Measurements from ENCODE around the gene NPAS2. TPM values are rescaled to one million over a fixed set of nuclear protein-coding genes. Genes with fewer than 3 reads are reported as not detected.

NPAS2 gene
- polyA plus RNA-seq, 1 of the 3 experiments (the other 2 are of a cell fraction) = 58.5 TPM

GRCh38 chr2:100889286-100889685, 69.3 kb downstream of the NPAS2 start:
- H3K79me2 ChIP-seq (ENCODE audit: insufficient read depth) = peaks cover 5% of the 10 kb centered on the region; the same call in 1 of the 2 replicates
- H3K4me1 ChIP-seq (ENCODE audit: control insufficient read depth in 1 of 2, insufficient read depth in 2 of 2, low read depth in 1 of 2, low read length in 1 of 2) = peaks cover 0 to 36% of the 10 kb centered on the region in 2 experiments; a peak in 2 of 4 replicates
- H3K9ac ChIP-seq = no peak overlapping the region
- H3K27ac ChIP-seq (ENCODE audit: low read depth in 2 of 2, low read length in 1 of 2) = no peak overlapping the region
- 75% methylated on average over 6 of the region's 6 CpGs for WGBS (ENCODE audit: low lambda C conversion rate)
- H3K36me3 ChIP-seq (replicated peaks in 1 of 2; ENCODE audit: control insufficient read depth in 1 of 2, insufficient read depth in 2 of 2, low read length in 1 of 2) = peaks cover 5 to 7% of the 10 kb centered on the region in 2 experiments
- H3F3A ChIP-seq (replicated peaks; ENCODE audit: insufficient read depth) = peaks cover 13% of the 10 kb centered on the region
- H4K20me1 ChIP-seq (ENCODE audit: insufficient read depth) = no peaks in the 10 kb centered on the region
- ChIA-PET POLR2A (no interaction called here), CTCF (no interaction called here)
- H3K4me3 ChIP-seq (ENCODE audit: low read depth in 2 of 2, low read length in 1 of 2) = no peak overlapping the region
- H3K4me2 ChIP-seq = no peak overlapping the region
- H3K27me3 ChIP-seq (ENCODE audit: insufficient read depth) = no peaks in the 10 kb centered on the region
- TF ChIP-seq CTCF (IDR thresholded peaks at IDR 0.05) = no peak
- no peak for TF ChIP-seq RFX5 (IDR thresholded peaks at IDR 0.05; ENCODE audit: low read length)
- no peak overlapping the region for H2AFZ ChIP-seq (ENCODE audit: low read depth)
- no peak for DNase-seq
- no peaks in the 10 kb centered on the region for H3K9me2 ChIP-seq
- no peaks in the 10 kb centered on the region for H3K9me3 ChIP-seq

- H3K36me3 ChIP-seq (replicated peaks in 1 of 2; ENCODE audit: control insufficient read depth in 1 of 2, insufficient read depth in 2 of 2, low read length in 1 of 2) = peaks cover 4 to 5% of the 10 kb centered on the region in 2 experiments
- H3K9ac ChIP-seq = peak overlapping the region; percentile 22; the same call in 1 of the 2 replicates
- ChIA-PET CTCF (interaction anchor here (0.6 to 1.1 kb wide), 2 partner anchors 14 to 629 kb away, joined by 3 to 4 read pairs; no protein-coding TSS in a partner anchor), POLR2A (no interaction called here)
- peak overlapping the region; percentile 39; the same call in 1 of the 2 replicates for H3K4me2 ChIP-seq
- TF ChIP-seq MAX (IDR thresholded peaks at IDR 0.05; ENCODE audit: low read depth) (no peak), YY1 (IDR thresholded peaks at IDR 0.05; ENCODE audit: low read depth) (0 out of 2 replicates have a peak, but pooled peaks have one; percentile 25), EP300 (IDR thresholded peaks at IDR 0.05; ENCODE audit: borderline replicate concordance in 1 of 2, low read depth in 1 of 2, low read length in 1 of 2) (no peak), PBX3 (IDR thresholded peaks at IDR 0.05) (peak; percentile 82), FOSL2 (IDR thresholded peaks at IDR 0.05; ENCODE audit: borderline replicate concordance, low read depth) (peak; percentile 31), JUND (IDR thresholded peaks at IDR 0.05) (peak; percentile 55), RXRA (IDR thresholded peaks at IDR 0.05; ENCODE audit: borderline replicate concordance, low read depth) (peak; percentile 16; the same call in 1 of the 2 replicates), TCF12 (IDR thresholded peaks at IDR 0.05) (peak; percentile 65)
- no peak overlapping the region for H3K4me3 ChIP-seq (ENCODE audit: low read depth in 2 of 2, low read length in 1 of 2)
- no peak for DNase-seq
- peaks cover 4% of the 10 kb centered on the region; the same call in 1 of the 2 replicates for H3K79me2 ChIP-seq (ENCODE audit: insufficient read depth)
- WGBS (ENCODE audit: low lambda C conversion rate) = 54% methylated on average over 16 of the region's 16 CpGs
- H4K20me1 ChIP-seq (ENCODE audit: insufficient read depth) = no peaks in the 10 kb centered on the region
- peaks cover 10% of the 10 kb centered on the region for H3F3A ChIP-seq (replicated peaks; ENCODE audit: insufficient read depth)
- H3K27ac ChIP-seq (ENCODE audit: low read depth in 2 of 2, low read length in 1 of 2) = peak overlapping the region in 1 of 2 experiments; percentile 60; a peak in 2 of 4 replicates
- H3K9me3 ChIP-seq = no peaks in the 10 kb centered on the region
- no peaks in the 10 kb centered on the region for H3K9me2 ChIP-seq
- H3K27me3 ChIP-seq (ENCODE audit: insufficient read depth) = no peaks in the 10 kb centered on the region
- peaks cover 16 to 51% of the 10 kb centered on the region in 2 experiments for H3K4me1 ChIP-seq (ENCODE audit: control insufficient read depth in 1 of 2, insufficient read depth in 2 of 2, low read depth in 1 of 2, low read length in 1 of 2)
- no peak overlapping the region for H2AFZ ChIP-seq (ENCODE audit: low read depth)
These were observed 72.1 kb downstream of the NPAS2 start for GRCh38 chr2:100891906-100892642.

Measured in SK-N-SH (cell line).